GM21737 (cell line): ENCODE data around the gene ELK4.

ENCODE experiments used
- ATAC-seq: cut with Tn5 transposase; IDR thresholded peaks from one replicate; pipeline ENCODE4 v1.9.1; 2021; ENCODE audit warnings: mild to moderate bottlenecking, moderate library complexity; ENCODE audit not compliant: unreplicated experiment

ELK4 gene

GRCh38 chr1:205631010-205631767 lies 622 bp downstream of the ELK4 start:
- peak; percentile 60 for ATAC-seq

GRCh38 chr1:205630651-205631009 lies 1.2 kb downstream of the ELK4 start:
- no peak for ATAC-seq

- ATAC-seq: no peak
These were observed 1.6 kb downstream of the ELK4 start for GRCh38 chr1:205630241-205630640.

GRCh38 chr1:205629751-205630150 lies 2.1 kb downstream of the ELK4 start:
- ATAC-seq: no peak

- ATAC-seq: no peak
These were observed 3.9 kb downstream of the ELK4 start for GRCh38 chr1:205627956-205628355.

- no peak for ATAC-seq
These were observed 5.6 kb downstream of the ELK4 start for GRCh38 chr1:205626216-205626615.

- ATAC-seq: no peak
These were observed 8.2 kb downstream of the ELK4 start for GRCh38 chr1:205623646-205624045.

- no peak for ATAC-seq
These were observed 11.5 kb downstream of the ELK4 start for GRCh38 chr1:205620269-205620668.

- no peak for ATAC-seq
These were observed 12.4 kb downstream of the ELK4 start for GRCh38 chr1:205619376-205619775.

- ATAC-seq: peak; percentile 69
These were observed 15.1 kb downstream of the ELK4 start for GRCh38 chr1:205616563-205617293.

GRCh38 chr1:205615789-205616188 lies 16.0 kb downstream of the ELK4 start:
- ATAC-seq: no peak

- no peak for ATAC-seq
These were observed 17.9 kb downstream of the ELK4 start for GRCh38 chr1:205613854-205614412.

GRCh38 chr1:205612556-205612955 lies 19.3 kb downstream of the ELK4 start:
- ATAC-seq: no peak

- no peak for ATAC-seq
These were observed 19.7 kb downstream of the ELK4 start for GRCh38 chr1:205612104-205612503.

- no peak for ATAC-seq
These were observed 20.8 kb downstream of the ELK4 start for GRCh38 chr1:205610901-205611466.

GRCh38 chr1:205610036-205610435 lies 21.8 kb downstream of the ELK4 start:
- ATAC-seq: no peak

- no peak for ATAC-seq
These were observed 26.8 kb downstream of the ELK4 start for GRCh38 chr1:205604825-205605505.

- ATAC-seq: no peak
These were observed 27.8 kb downstream of the ELK4 start for GRCh38 chr1:205604059-205604458.

- no peak for ATAC-seq
These were observed 30.6 kb downstream of the ELK4 start for GRCh38 chr1:205601205-205601604.

- ATAC-seq: peak; percentile 56
These were observed 31.7 kb downstream of the ELK4 start for GRCh38 chr1:205600085-205600484.

GRCh38 chr1:205599669-205600042 lies 32.2 kb downstream of the ELK4 start:
- ATAC-seq: no peak
